H1 (cell line): ENCODE results near the gene TEDDM1. TPM values are rescaled to one million over a fixed set of nuclear protein-coding genes. Genes with fewer than 3 reads are reported as not detected.

Experiments used
- CTCF ChIA-PET: fragments of 300-600 bp; sonication (Branson Sonifier 250); formaldehyde crosslinking; loops from one replicate; lab custom pipeline; 2021; ENCODE audit not compliant: partially characterized antibody; lab: Charles Lee
- POLR2A ChIA-PET: fragments of 300-600 bp; sonication (Branson Sonifier 250); formaldehyde crosslinking; loops from one replicate; lab custom pipeline; 2021; ENCODE audit warnings: inconsistent platforms; ENCODE audit not compliant: partially characterized antibody; lab: Charles Lee
- DNase-seq, 2 experiments: peaks; one replicate each; pipeline versions ENCODE4 v3.0.0 to v3.0.0-alpha.2; 2010 to 2022; ENCODE audit warnings: low spot score in 2 of 2, low read depth in 1 of 2, mixed read lengths in 1 of 2
- FAIRE-seq: peaks from 2 replicates; lab custom pipeline; 2011; peaks lifted over from hg19 to GRCh38; lab: Jason Lieb, UNC
- H2AFZ ChIP-seq: 2 replicates; pipeline ENCODE4 v1.8.1; 2012; ENCODE audit warnings: low read length, inconsistent platforms
- H2AK5ac ChIP-seq: 2 replicates; pipeline ENCODE4 v1.6.1; 2013; ENCODE audit warnings: low read depth, low read length
- H2BK120ac ChIP-seq: replicated peaks from 2 replicates; pipeline ENCODE3; 2013; ENCODE audit warnings: low read depth, low read length, inconsistent platforms
- H2BK12ac ChIP-seq: 2 replicates; pipeline ENCODE4 v1.6.1; 2013; ENCODE audit warnings: low read depth, low read length
- H2BK15ac ChIP-seq: 2 replicates; pipeline ENCODE4 v1.6.1; 2013; ENCODE audit warnings: low read length
- H2BK20ac ChIP-seq: 2 replicates; pipeline ENCODE4 v1.6.1; 2013; ENCODE audit warnings: low read length
- H2BK5ac ChIP-seq: 2 replicates; pipeline ENCODE4 v1.6.1; 2013; ENCODE audit warnings: low read depth, low read length
- H3K14ac ChIP-seq: 2 replicates; pipeline ENCODE4 v1.6.1; 2013; ENCODE audit warnings: inconsistent platforms; ENCODE audit not compliant: insufficient read length
- H3K18ac ChIP-seq: 2 replicates; pipeline ENCODE4 v1.6.1; 2013; ENCODE audit warnings: low read length; ENCODE audit errors: extremely low read depth
- H3K23ac ChIP-seq: 2 replicates; pipeline ENCODE4 v1.6.1; 2013; ENCODE audit warnings: inconsistent platforms; ENCODE audit not compliant: insufficient read length
- H3K23me2 ChIP-seq: 2 replicates; pipeline ENCODE4 v1.6.1; 2013; ENCODE audit warnings: low read depth, low read length
- H3K27ac ChIP-seq: 2 replicates; pipeline ENCODE4 v1.6.1; 2011; ENCODE audit warnings: low read depth, low read length, inconsistent platforms
- H3K27me3 ChIP-seq, 4 experiments: replicated peaks in 1 of 4; 1 replicate in 1 of 4; 2 replicates in 3 of 4; pipeline versions ENCODE4 v1.6.1 to v1.8.1; 2011 to 2013; ENCODE audit warnings: low read length in 3 of 4, mild to moderate bottlenecking in 3 of 4, inconsistent platforms in 2 of 4, mixed read lengths in 2 of 4, moderate library complexity in 1 of 4; ENCODE audit not compliant: control insufficient read depth in 3 of 4, insufficient read depth in 3 of 4; ENCODE audit errors: extremely low read depth in 1 of 4
- H3K36me3 ChIP-seq, 4 experiments: 2 replicates each; pipeline versions ENCODE4 v1.6.1 to v1.8.1; 2011 to 2013; ENCODE audit warnings: mild to moderate bottlenecking in 4 of 4, low read length in 3 of 4, moderate library complexity in 2 of 4, control low read depth in 1 of 4, inconsistent platforms in 1 of 4; ENCODE audit not compliant: insufficient read depth in 4 of 4, control insufficient read depth in 2 of 4
- H3K4ac ChIP-seq: replicated peaks from 2 replicates; pipeline ENCODE3; 2013; ENCODE audit warnings: low read length, low read depth, mixed read lengths, inconsistent platforms; ENCODE audit not compliant: insufficient read length
- H3K4me1 ChIP-seq, 4 experiments: replicated peaks in 1 of 4; 1 replicate in 1 of 4; 2 replicates in 3 of 4; pipeline versions ENCODE4 v1.6.1 to v1.8.1; 2011 to 2013; ENCODE audit warnings: low read length in 3 of 4, inconsistent platforms in 2 of 4, mixed read lengths in 1 of 4; ENCODE audit not compliant: insufficient read depth in 4 of 4, control insufficient read depth in 3 of 4
- H3K4me2 ChIP-seq, 2 experiments: 2 replicates each; pipeline versions ENCODE4 v1.6.1 to v1.8.1; 2011 to 2013; ENCODE audit warnings: low read depth in 2 of 2, low read length in 2 of 2, control low read depth in 1 of 2, inconsistent platforms in 1 of 2, mild to moderate bottlenecking in 1 of 2; ENCODE audit not compliant: insufficient read depth in 1 of 2
- H3K4me3 ChIP-seq, 4 experiments: fragments of 200-600, 300-600 bp in 1 of 4; sonication (generic), shearing (Covaris generic), sonication (Bioruptor Twin) in 1 of 4; 2 replicates each; pipeline versions ENCODE4 v1.5.1 to v1.8.1; 2011 to 2016; ENCODE audit warnings: low read length in 4 of 4, low read depth in 3 of 4, control low read depth in 2 of 4, inconsistent platforms in 2 of 4, mild to moderate bottlenecking in 2 of 4, mixed read lengths in 1 of 4, moderate library complexity in 1 of 4; ENCODE audit not compliant: insufficient read depth in 2 of 4; ENCODE audit errors: extremely low read depth in 1 of 4
- H3K56ac ChIP-seq: replicated peaks from 2 replicates; pipeline ENCODE3; 2013; ENCODE audit warnings: low read depth, mild to moderate bottlenecking, mixed read lengths, low read length, inconsistent platforms; ENCODE audit not compliant: insufficient read length
- H3K79me1 ChIP-seq: 2 replicates; pipeline ENCODE4 v1.6.1; 2013; ENCODE audit warnings: low read depth, low read length, control low read depth
- H3K79me2 ChIP-seq, 2 experiments: 2 replicates each; pipeline versions ENCODE4 v1.6.1 to v1.8.1; 2012 to 2013; ENCODE audit warnings: low read length in 2 of 2, mild to moderate bottlenecking in 2 of 2, inconsistent platforms in 1 of 2; ENCODE audit not compliant: insufficient read depth in 2 of 2, control insufficient read depth in 1 of 2
- H3K9ac ChIP-seq, 4 experiments: replicated peaks in 1 of 4; 1 replicate in 1 of 4; 2 replicates in 3 of 4; pipeline versions ENCODE4 v1.6.1 to v1.8.1; 2011 to 2013; ENCODE audit warnings: low read depth in 3 of 4, low read length in 3 of 4, control low read depth in 2 of 4, mild to moderate bottlenecking in 2 of 4, moderate library complexity in 2 of 4, inconsistent platforms in 1 of 4; ENCODE audit errors: extremely low read depth in 1 of 4
- H3K9me3 ChIP-seq, 2 experiments: 2 replicates each; pipeline versions ENCODE4 v1.6.1 to v1.8.1; 2012 to 2013; ENCODE audit warnings: mild to moderate bottlenecking in 2 of 2, moderate library complexity in 2 of 2, control low read depth in 1 of 2, inconsistent platforms in 1 of 2, low read depth in 1 of 2, low read length in 1 of 2, mixed read lengths in 1 of 2; ENCODE audit not compliant: insufficient read depth in 2 of 2
- H4K20me1 ChIP-seq, 2 experiments: replicated peaks in 1 of 2; 2 replicates each; pipeline versions ENCODE3 to v1.8.1; 2011 to 2013; ENCODE audit warnings: inconsistent platforms in 2 of 2, low read length in 2 of 2, mild to moderate bottlenecking in 1 of 2; ENCODE audit not compliant: insufficient read depth in 2 of 2, control insufficient read depth in 1 of 2
- H4K5ac ChIP-seq: 2 replicates; pipeline ENCODE4 v1.6.1; 2013; ENCODE audit warnings: low read length, low read depth, mixed read lengths, inconsistent platforms; ENCODE audit not compliant: insufficient read length
- H4K8ac ChIP-seq: 2 replicates; pipeline ENCODE4 v1.8.0; 2013; ENCODE audit warnings: mild to moderate bottlenecking, moderate library complexity, low read length, inconsistent platforms; ENCODE audit not compliant: insufficient read depth; ENCODE audit errors: extremely low read depth
- H4K91ac ChIP-seq: replicated peaks from 2 replicates; pipeline ENCODE3; 2013; ENCODE audit warnings: low read length, mixed read lengths, inconsistent platforms; ENCODE audit not compliant: insufficient read length
- CTCF ChIP-seq, 3 experiments: IDR thresholded peaks; 1 replicate in 2 of 3; 2 replicates in 1 of 3; pipeline versions ENCODE4 v1.5.1 to v1.6.1; 2011; ENCODE audit warnings: low read length in 3 of 3, mild to moderate bottlenecking in 3 of 3, inconsistent platforms in 2 of 3, low read depth in 1 of 3, moderate library complexity in 1 of 3; ENCODE audit not compliant: insufficient read depth in 1 of 3; ENCODE audit errors: control extremely low read depth in 1 of 3
- HDAC2 ChIP-seq, 2 experiments: fragments of 300-600 bp in 1 of 2; sonication (generic) in 1 of 2; IDR thresholded peaks; 2 replicates each; pipeline ENCODE4 v1.6.1; 2011 to 2012; ENCODE audit warnings: low read depth in 2 of 2, low read length in 2 of 2, mild to moderate bottlenecking in 2 of 2, moderate library complexity in 2 of 2, borderline replicate concordance in 1 of 2, inconsistent platforms in 1 of 2
- JUN ChIP-seq: IDR thresholded peaks from 2 replicates; pipeline ENCODE4 v1.6.1; 2011; ENCODE audit warnings: low read depth, mild to moderate bottlenecking, improper control_type of control experiment, low read length
- RAD21 ChIP-seq, 2 experiments: IDR thresholded peaks in 1 of 2; conservative IDR thresholded peaks in 1 of 2; 2 replicates each; pipeline ENCODE4 v1.6.1; 2011; ENCODE audit warnings: low read depth in 2 of 2, low read length in 2 of 2, improper control_type of control experiment in 1 of 2, inconsistent platforms in 1 of 2, mild to moderate bottlenecking in 1 of 2, moderate library complexity in 1 of 2
- WGBS, 2 experiments: shearing (Covaris generic) in 1 of 2; methylation state at CpG; one replicate each; pipeline versions ENCODE4 v1.1.6 to v1.1.7; 2013 to 2015; ENCODE audit warnings: low lambda C conversion rate in 2 of 2, mixed read lengths in 2 of 2, inconsistent platforms in 1 of 2, low coverage in 1 of 2, missing lambda C conversion rate in 1 of 2; ENCODE audit not compliant: insufficient replicate concordance in 2 of 2, insufficient coverage in 1 of 2, insufficient read length in 1 of 2; ENCODE audit errors: extremely low coverage in 1 of 2, missing lambda C conversion rate in 1 of 2; 5-methylcytosine and 5-hydroxymethylcytosine counted together
- polyA plus RNA-seq, 7 experiments: library from polyadenylated mRNA; depleted of rRNA in 3 of 7; stranded (reverse) in 5 of 7; unstranded in 2 of 7; fragments of >200 nt in 5 of 7; fragments of 200-250 nt in 2 of 7; gene quantifications; 1 replicate in 5 of 7; 2 replicates in 1 of 7; 4 replicates in 1 of 7; pipeline versions ENCODE4 v1.2.1 to v1.2.3, GENCODE V29; 2011 to 2013; ENCODE audit warnings: missing spikeins in 2 of 7, mixed read lengths in 2 of 7
- total RNA-seq: library from RNA; stranded (reverse); fragmentation: NEBNext Ultra II Directional; extraction: Animal tissue kit (Norgen Biotek cat#: 25700); gene quantifications from 2 replicates; pipeline ENCODE4 v1.2.1, GENCODE V29; 2021

Gene TEDDM1
- total and polyA plus RNA-seq, 2 of the 8 experiments (the other 6 are each of a cell fraction or from before 2014, with no cell fraction given): not detected

- H2BK12ac ChIP-seq: no peak overlapping the region
- no peak overlapping the region for H3K4ac ChIP-seq
- H3K14ac ChIP-seq: no peak overlapping the region
- no peak overlapping the region for H4K91ac ChIP-seq
- no peak overlapping the region for H3K4me3 ChIP-seq
- no peak overlapping the region for H2BK5ac ChIP-seq
- H2AFZ ChIP-seq: no peak overlapping the region
- CTCF ChIA-PET: interaction anchor here (0.6 to 2.5 kb wide), 8 partner anchors 8 to 348 kb away, joined by 3 to 11 read pairs (median 3); partner anchors contain the start of gene TEDDM1
- peaks cover 0 to 5% (median 0%) of the 10 kb centered on the region in 4 experiments; a peak in 1 of 7 replicates for H3K4me1 ChIP-seq
- no peak overlapping the region for H3K18ac ChIP-seq
- FAIRE-seq (no peak), DNase-seq (no peak)
- 0 out of 4 replicates have a peak, but pooled peaks of 1 of the 2 experiments have one; percentile 6 for TF ChIP-seq RAD21 (IDR thresholded peaks at IDR 0.05 in 1 of 2, conservative IDR thresholded peaks at IDR 0.05 in 1 of 2; ENCODE audit: low read depth in 2 of 2, low read length in 2 of 2)
- no peak for TF ChIP-seq HDAC2 (IDR thresholded peaks at IDR 0.05; ENCODE audit: borderline replicate concordance in 1 of 2, low read depth in 2 of 2, low read length in 2 of 2)
- TF ChIP-seq CTCF (IDR thresholded peaks at IDR 0.05; ENCODE audit: control extremely low read depth in 1 of 3, insufficient read depth in 1 of 3, low read depth in 1 of 3, low read length in 3 of 3): peak in 1 of 3 experiments; percentile 28; a peak in 1 of 4 replicates
- no peak for TF ChIP-seq JUN
- POLR2A ChIA-PET: interaction anchor here (1.2 kb wide), 1 partner anchor 18 kb away, joined by 4 read pairs; the partner anchor contains the start of gene GLUL
- H2BK120ac ChIP-seq: no peak overlapping the region
- no peak overlapping the region for H3K27ac ChIP-seq
- H2BK20ac ChIP-seq: no peak overlapping the region
- H3K23me2 ChIP-seq: no peaks in the 10 kb centered on the region
- no peaks in the 10 kb centered on the region for H4K20me1 ChIP-seq
- H2BK15ac ChIP-seq: no peak overlapping the region
- H3K9ac ChIP-seq: no peak overlapping the region
- WGBS, 2 experiments: 65% methylated on average over 4 of the region's 4 CpGs; no CpG with 5 or more reads in 1 of the 2 experiments
- no peaks in the 10 kb centered on the region for H3K9me3 ChIP-seq
- no peak overlapping the region for H3K4me2 ChIP-seq
- no peak overlapping the region for H4K5ac ChIP-seq
- no peaks in the 10 kb centered on the region for H3K79me2 ChIP-seq
- H3K27me3 ChIP-seq: no peaks in the 10 kb centered on the region
- H3K56ac ChIP-seq: no peak overlapping the region
- H2AK5ac ChIP-seq: no peak overlapping the region
- no peaks in the 10 kb centered on the region for H3K79me1 ChIP-seq
- no peak overlapping the region for H4K8ac ChIP-seq
- no peak overlapping the region for H3K23ac ChIP-seq
- no peaks in the 10 kb centered on the region for H3K36me3 ChIP-seq
These were observed 9.7 kb upstream of the TEDDM1 start for GRCh38 chr1:182410138-182410537.
